Endothelial cell of umbilical vein (primary cell): Measurements from ENCODE around the gene SWI5. TPM values are rescaled to one million over a fixed set of nuclear protein-coding genes. Genes with fewer than 3 reads are reported as not detected.
A peak's percentile ranks its signal among the peaks of the same experiment; 100 is the strongest.

Experiments
- BruUV-seq: library from RNA; stranded (reverse); fragments of 400-500 nt; replicated peaks from 2 replicates; lab custom pipeline; 2021; lab: Mats Ljungman, UMichigan
- CTCF ChIA-PET: fragments of 300-600, 350-600 bp; sonication (Branson Sonifier 250); formaldehyde crosslinking; loops from one replicate; lab custom pipeline; 2021; ENCODE audit warnings: antibody characterized with exemption, inconsistent platforms; lab: Charles Lee
- POLR2A ChIA-PET: fragments of 300-600, 350-600 bp; sonication (Branson Sonifier 250); formaldehyde crosslinking; loops from one replicate; lab custom pipeline; 2021; ENCODE audit warnings: antibody characterized with exemption, inconsistent platforms; lab: Charles Lee
- DNase-seq: peaks from one replicate; pipeline ENCODE4 v3.0.0-alpha.2; 2011; ENCODE audit warnings: low read depth, low spot score
- FAIRE-seq: peaks from 2 replicates; lab custom pipeline; 2011; peaks lifted over from hg19 to GRCh38; lab: Jason Lieb, UNC
- H2AFZ ChIP-seq: 2 replicates; pipeline ENCODE4 v1.6.0; 2012; ENCODE audit warnings: low read depth, low read length, control low read depth, inconsistent platforms
- H3K27ac ChIP-seq: 2 replicates; pipeline ENCODE4 v1.5.1; 2011; ENCODE audit warnings: low read depth, mild to moderate bottlenecking, control low read depth, low read length, moderate library complexity; ENCODE audit not compliant: insufficient read depth
- H3K27me3 ChIP-seq, 2 experiments: 2 replicates each; pipeline versions ENCODE4 v1.6.0 to v1.6.1; 2011; ENCODE audit warnings: low read length in 2 of 2, mixed read lengths in 1 of 2; ENCODE audit not compliant: control insufficient read depth in 2 of 2, insufficient read depth in 2 of 2
- H3K36me3 ChIP-seq, 2 experiments: 2 replicates in 1 of 2; 3 replicates in 1 of 2; pipeline ENCODE4 v1.5.1; 2011; ENCODE audit warnings: low read length in 2 of 2, mild to moderate bottlenecking in 1 of 2, moderate library complexity in 1 of 2; ENCODE audit not compliant: control insufficient read depth in 2 of 2, insufficient read depth in 2 of 2; ENCODE audit errors: extremely low read depth in 1 of 2
- H3K4me1 ChIP-seq: 3 replicates; pipeline ENCODE4 v1.5.1; 2011; ENCODE audit warnings: mild to moderate bottlenecking, low read length; ENCODE audit not compliant: control insufficient read depth, insufficient read depth; ENCODE audit errors: extremely low read depth
- H3K4me2 ChIP-seq: 2 replicates; pipeline ENCODE4 v1.6.1; 2011; ENCODE audit warnings: low read length, control low read depth, mixed read lengths; ENCODE audit not compliant: insufficient read depth
- H3K4me3 ChIP-seq, 3 experiments: fragments of 200-600 bp in 1 of 3; sonication (generic), shearing (Covaris generic) in 1 of 3; replicated peaks in 1 of 3; 2 replicates each; pipeline ENCODE4 v1.5.1; 2011 to 2016; ENCODE audit warnings: control low read depth in 3 of 3, low read length in 3 of 3, mild to moderate bottlenecking in 2 of 3, inconsistent platforms in 1 of 3, low read depth in 1 of 3, moderate library complexity in 1 of 3; ENCODE audit not compliant: insufficient read depth in 1 of 3
- H3K79me2 ChIP-seq: 2 replicates; pipeline ENCODE4 v1.6.0; 2012; ENCODE audit warnings: low read length, inconsistent platforms; ENCODE audit not compliant: control insufficient read depth, insufficient read depth
- H3K9ac ChIP-seq: replicated peaks from 2 replicates; pipeline ENCODE3; 2011; ENCODE audit warnings: low read length, control low read depth; ENCODE audit not compliant: insufficient read depth; ENCODE audit errors: extremely low read depth
- H3K9me1 ChIP-seq: replicated peaks from 3 replicates; pipeline ENCODE4 v1.6.0; 2011; ENCODE audit warnings: mild to moderate bottlenecking, low read length; ENCODE audit not compliant: control insufficient read depth, insufficient read depth; ENCODE audit errors: extremely low read depth
- H3K9me3 ChIP-seq: replicated peaks from 2 replicates; pipeline ENCODE4 v1.5.1; 2012; ENCODE audit warnings: low read length, inconsistent platforms; ENCODE audit not compliant: control insufficient read depth, insufficient read depth
- H4K20me1 ChIP-seq: replicated peaks from 2 replicates; pipeline ENCODE3; 2011; ENCODE audit warnings: mild to moderate bottlenecking, low read length; ENCODE audit not compliant: control insufficient read depth, insufficient read depth; ENCODE audit errors: extremely low read depth
- EZH2 ChIP-seq: IDR thresholded peaks from 2 replicates; pipeline ENCODE4 v1.6.1; 2012; ENCODE audit warnings: borderline replicate concordance, low read depth, mild to moderate bottlenecking, moderate library complexity, low read length, inconsistent platforms; ENCODE audit not compliant: severe bottlenecking
- FOS ChIP-seq: IDR thresholded peaks from 2 replicates; pipeline ENCODE4 v1.6.1; 2011; ENCODE audit warnings: mild to moderate bottlenecking, low read length, moderate library complexity, borderline replicate concordance; ENCODE audit not compliant: insufficient read depth
- GATA2 ChIP-seq: IDR thresholded peaks from 2 replicates; pipeline ENCODE4 v1.7.0; 2011; ENCODE audit warnings: low read depth, mild to moderate bottlenecking, moderate library complexity, mixed read lengths, low read length; ENCODE audit not compliant: insufficient read length, insufficient read depth
- JUN ChIP-seq: IDR thresholded peaks from 2 replicates; pipeline ENCODE4 v1.6.1; 2011; ENCODE audit warnings: borderline replicate concordance, low read depth; ENCODE audit not compliant: insufficient read length, insufficient read depth
- MAX ChIP-seq: IDR thresholded peaks from 2 replicates; pipeline ENCODE4 v1.6.1; 2011; ENCODE audit not compliant: insufficient read depth, insufficient read length
- MYC ChIP-seq: IDR thresholded peaks from one replicate; pipeline ENCODE4 v1.6.1; 2011; ENCODE audit warnings: mild to moderate bottlenecking, low read depth, low read length
- POLR2A ChIP-seq: IDR thresholded peaks from 2 replicates; pipeline ENCODE4 v1.6.1; 2012; ENCODE audit warnings: low read depth, mild to moderate bottlenecking, control low read depth, low read length
- POLR2AphosphoS5 ChIP-seq: IDR thresholded peaks from 2 replicates; pipeline ENCODE4 v1.6.1; 2012; ENCODE audit warnings: low read depth, mild to moderate bottlenecking, control low read depth, low read length, moderate library complexity; ENCODE audit not compliant: insufficient read depth
- dilution Hi-C: fragments of 300-500 bp; cut with MboI; formaldehyde crosslinking; loops from one replicate; pipeline ENCODE4 v1.15.0; 2019; ENCODE audit warnings: low sequenced_read_pairs; ENCODE audit not compliant: extremely low pct_ligation_motif_present
- intact Hi-C: fragments of 100-400 bp; cut with micrococcal nuclease; formaldehyde crosslinking; loops from one replicate; pipeline ENCODE4 v1.10.0; 2022
- polyA plus RNA-seq, 4 experiments: library from polyadenylated mRNA; depleted of rRNA in 3 of 4; stranded (reverse) in 3 of 4; unstranded in 1 of 4; fragments of >200 nt; gene quantifications; 2 replicates each; pipeline versions ENCODE4 v1.2.1 to v1.2.3, GENCODE V29; 2011 to 2012; ENCODE audit warnings: missing spikeins in 1 of 4
- total RNA-seq: library from RNA; stranded (reverse); gene quantifications from 2 replicates; pipeline ENCODE4 v1.2.3, GENCODE V29; 2021
- TF ChIP-seq, protein P1 (sequence below), 2 donors: IDR thresholded peaks; 1 replicate in 1 of 2; 2 replicates in 1 of 2; pipeline ENCODE4 v1.5.1; 2011; ENCODE audit warnings: low read length in 2 of 2, mild to moderate bottlenecking in 2 of 2, moderate library complexity in 2 of 2, control low read depth in 1 of 2, inconsistent platforms in 1 of 2, low read depth in 1 of 2; ENCODE audit not compliant: insufficient read depth in 1 of 2; ENCODE audit errors: extremely low read depth in 1 of 2

SWI5 gene
- total and polyA plus RNA-seq, 2 donors (not counting 3 experiments of a cell fraction or from before 2014, with no cell fraction given): 21.2 to 58.0 TPM

DNA sequence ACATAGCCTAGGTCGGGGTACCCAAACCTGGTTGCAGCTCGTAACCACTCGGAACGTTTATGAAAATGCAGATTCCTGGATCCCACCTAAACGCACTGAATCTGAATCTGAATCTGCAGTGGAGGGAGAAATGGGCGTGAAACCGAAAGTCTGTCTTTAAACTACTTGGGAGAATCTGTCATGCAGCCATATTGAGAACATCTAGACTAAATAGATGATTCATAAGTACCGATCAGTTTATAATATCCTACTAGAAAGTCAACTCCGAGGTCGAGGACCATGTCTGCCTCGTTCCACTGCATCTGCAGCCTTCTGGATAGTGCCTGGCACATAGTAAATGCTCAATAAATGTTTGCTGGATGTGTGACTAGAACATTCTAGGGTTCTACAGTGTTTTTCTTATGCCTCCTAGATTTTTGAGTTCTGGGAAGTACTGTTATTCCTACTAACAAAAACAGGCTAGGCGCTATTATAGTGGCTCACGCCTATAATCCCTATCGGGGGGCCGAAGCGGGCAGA lies 47.2 kb downstream of the SWI5 start:
- peaks cover 3 to 13% of the 10 kb centered on the region in 2 experiments for H3K36me3 ChIP-seq
- H3K27ac ChIP-seq: peak overlapping the region; percentile 6
- FAIRE-seq (no peak), DNase-seq (peak; percentile 53)
- no peaks in the 10 kb centered on the region for H3K27me3 ChIP-seq
- peak overlapping the region; percentile 90 for H3K4me2 ChIP-seq
- no TSS peak for BruUV-seq
- TF ChIP-seq GATA2: no peak
- no peak for TF ChIP-seq POLR2AphosphoS5
- no peak for TF ChIP-seq JUN
- ChIA-PET CTCF (interaction anchor here (1.8 kb wide), 1 partner anchor 18 kb away, joined by 7 read pairs; no protein-coding TSS in a partner anchor), POLR2A (no interaction called here)
- peak overlapping the region; percentile 79 for H3K9ac ChIP-seq
- intact Hi-C loops: loop anchor here (2.0 kb wide), 2 partner anchors 48 kb away; partner anchors contain the start of gene URM1
- H3K79me2 ChIP-seq: peaks cover 25% of the 10 kb centered on the region
- H3K4me1 ChIP-seq: peaks cover 12% of the 10 kb centered on the region
- H2AFZ ChIP-seq: peak overlapping the region; percentile 42
- peak overlapping the region; percentile 83 to 92 (median 83) for H3K4me3 ChIP-seq
- dilution Hi-C loops: no loop called here
- no peaks in the 10 kb centered on the region for H4K20me1 ChIP-seq
- no peaks in the 10 kb centered on the region for H3K9me1 ChIP-seq
- H3K9me3 ChIP-seq: no peaks in the 10 kb centered on the region

- no peak overlapping the region for H3K27ac ChIP-seq
- dilution Hi-C loops: no loop called here
- H3K4me3 ChIP-seq: peak overlapping the region; percentile 83 to 92 (median 83)
- CTCF ChIA-PET: interaction anchor here (1.8 kb wide), 1 partner anchor 18 kb away, joined by 7 read pairs; no protein-coding TSS in a partner anchor
- no peaks in the 10 kb centered on the region for H3K9me1 ChIP-seq
- intact Hi-C loops: loop anchor here (2.0 kb wide), 2 partner anchors 47 to 49 kb away; partner anchors contain the start of gene URM1
- peaks cover 12% of the 10 kb centered on the region for H3K4me1 ChIP-seq
- no peak overlapping the region for H3K9ac ChIP-seq
- no TSS peak for BruUV-seq
- no peaks in the 10 kb centered on the region for H4K20me1 ChIP-seq
- peaks cover 3 to 13% of the 10 kb centered on the region in 2 experiments for H3K36me3 ChIP-seq
- H3K27me3 ChIP-seq: no peaks in the 10 kb centered on the region
- POLR2A ChIA-PET: no interaction called here
- peak overlapping the region; percentile 90 for H3K4me2 ChIP-seq
- DNase-seq: no peak
- FAIRE-seq: no peak
- H3K9me3 ChIP-seq: no peaks in the 10 kb centered on the region
- TF ChIP-seq GATA2 (no peak), MAX (no peak), EZH2 (no peak), POLR2AphosphoS5 (no peak), FOS (no peak), MYC (no peak), JUN (no peak), POLR2A (no peak)
- TF ChIP-seq, protein P1, sequence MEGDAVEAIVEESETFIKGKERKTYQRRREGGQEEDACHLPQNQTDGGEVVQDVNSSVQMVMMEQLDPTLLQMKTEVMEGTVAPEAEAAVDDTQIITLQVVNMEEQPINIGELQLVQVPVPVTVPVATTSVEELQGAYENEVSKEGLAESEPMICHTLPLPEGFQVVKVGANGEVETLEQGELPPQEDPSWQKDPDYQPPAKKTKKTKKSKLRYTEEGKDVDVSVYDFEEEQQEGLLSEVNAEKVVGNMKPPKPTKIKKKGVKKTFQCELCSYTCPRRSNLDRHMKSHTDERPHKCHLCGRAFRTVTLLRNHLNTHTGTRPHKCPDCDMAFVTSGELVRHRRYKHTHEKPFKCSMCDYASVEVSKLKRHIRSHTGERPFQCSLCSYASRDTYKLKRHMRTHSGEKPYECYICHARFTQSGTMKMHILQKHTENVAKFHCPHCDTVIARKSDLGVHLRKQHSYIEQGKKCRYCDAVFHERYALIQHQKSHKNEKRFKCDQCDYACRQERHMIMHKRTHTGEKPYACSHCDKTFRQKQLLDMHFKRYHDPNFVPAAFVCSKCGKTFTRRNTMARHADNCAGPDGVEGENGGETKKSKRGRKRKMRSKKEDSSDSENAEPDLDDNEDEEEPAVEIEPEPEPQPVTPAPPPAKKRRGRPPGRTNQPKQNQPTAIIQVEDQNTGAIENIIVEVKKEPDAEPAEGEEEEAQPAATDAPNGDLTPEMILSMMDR (IDR thresholded peaks at IDR 0.05; ENCODE audit: extremely low read depth in 1 of 2, insufficient read depth in 1 of 2, low read depth in 1 of 2, low read length in 2 of 2): no peak
- no peak overlapping the region for H2AFZ ChIP-seq
- peaks cover 25% of the 10 kb centered on the region for H3K79me2 ChIP-seq
These were observed 47.7 kb downstream of the SWI5 start for GRCh38 chr9:128323791-128324190.
